KOPT-K1 (cell line): Measurements from ENCODE around the gene NFKBIA.

ENCODE experiments used
- H3K27ac ChIP-seq: fragments of 200-600 bp; sonication (generic); 2 replicates; pipeline ENCODE4 v1.5.1; 2016; ENCODE audit warnings: antibody characterized with exemption, mild to moderate bottlenecking, low read depth, low read length; ENCODE audit not compliant: poor library complexity, severe bottlenecking
- H3K36me3 ChIP-seq: fragments of 200-600 bp; sonication (generic); 2 replicates; pipeline ENCODE4 v1.5.1; 2017; ENCODE audit warnings: antibody characterized with exemption, mild to moderate bottlenecking, low read length, moderate library complexity; ENCODE audit not compliant: insufficient read depth
- H3K9me3 ChIP-seq: fragments of 200-600 bp; sonication (generic); 2 replicates; pipeline ENCODE4 v1.5.1; 2017; ENCODE audit warnings: antibody characterized with exemption, low read length, mild to moderate bottlenecking; ENCODE audit not compliant: insufficient read depth, poor library complexity, severe bottlenecking

The NFKBIA gene

DNA sequence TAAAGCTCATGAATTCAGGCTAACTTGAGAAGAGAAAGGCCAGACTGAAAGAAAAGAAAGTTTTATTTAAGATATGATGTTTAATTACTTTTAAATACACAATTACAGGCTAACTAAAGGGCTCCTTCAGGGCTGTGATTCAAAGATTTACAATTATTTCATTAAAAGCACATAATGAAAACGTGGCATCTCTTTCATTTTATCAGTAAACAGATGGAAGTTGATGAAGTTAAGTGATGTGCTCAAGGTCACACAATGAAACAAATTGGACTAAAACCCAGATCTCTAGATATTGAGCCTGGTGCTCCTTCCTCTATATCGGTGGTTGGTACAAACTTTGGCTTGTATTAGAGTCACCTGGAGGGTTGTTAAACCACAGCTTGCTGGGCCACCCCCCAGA, 13.5 kb upstream of the NFKBIA start:
- no peaks in the 10 kb centered on the region for H3K9me3 ChIP-seq
- no peak overlapping the region for H3K27ac ChIP-seq
- H3K36me3 ChIP-seq: no peaks in the 10 kb centered on the region

DNA sequence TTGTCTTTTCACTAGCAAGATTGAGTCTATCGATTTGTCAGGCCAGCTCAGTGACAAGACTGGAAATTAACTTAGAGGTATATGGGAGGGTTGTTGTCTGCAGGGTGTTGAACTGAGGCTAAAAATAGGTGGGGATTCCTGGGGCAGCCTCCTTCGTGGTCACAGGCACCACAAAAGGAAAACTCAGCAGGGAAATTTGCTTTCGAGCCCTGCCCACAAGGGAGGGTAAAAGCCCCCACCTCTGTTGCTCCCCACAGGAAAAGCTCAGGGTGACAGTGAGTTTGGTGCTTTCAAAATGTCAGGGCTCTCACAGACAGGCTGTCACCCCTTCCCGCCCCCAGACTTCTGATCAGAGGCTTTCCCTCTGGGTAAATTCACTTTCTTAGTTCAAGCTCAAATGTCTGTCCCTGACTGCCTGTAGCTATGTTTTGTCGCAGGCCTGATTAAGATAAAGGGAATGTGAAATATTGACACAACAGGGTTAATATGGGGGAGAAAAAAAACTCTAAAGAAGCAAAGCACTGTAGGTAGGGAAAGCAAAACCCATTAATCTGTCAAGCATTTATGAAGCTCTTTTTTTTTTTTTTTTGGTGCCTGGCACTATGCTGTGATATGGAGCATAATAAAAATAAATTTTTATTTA, 11.7 kb upstream of the NFKBIA start:
- Histone ChIP-seq H3K27ac (peak overlapping the region; percentile 48), H3K9me3 (no peaks in the 10 kb centered on the region), H3K36me3 (no peaks in the 10 kb centered on the region)

DNA sequence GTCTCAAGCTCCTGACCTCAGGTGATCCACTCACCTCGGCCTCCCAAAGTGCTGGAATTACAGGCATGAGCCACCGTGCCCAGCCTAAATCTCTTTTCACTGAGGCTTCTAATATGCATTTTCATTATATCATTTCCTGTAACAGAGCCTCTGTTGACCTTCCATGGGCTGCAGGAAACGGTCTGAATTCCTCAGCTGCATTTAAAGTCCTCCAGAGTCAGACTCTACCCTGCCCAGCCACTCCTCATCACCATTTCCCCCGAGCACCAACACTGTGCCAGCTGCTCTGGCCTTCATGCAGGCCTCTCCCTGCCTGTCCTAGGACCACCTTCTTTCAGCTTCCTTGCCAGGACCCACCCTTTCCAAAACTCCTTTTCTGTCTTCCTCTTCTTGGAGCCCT, 9.8 kb upstream of the NFKBIA start:
- no peaks in the 10 kb centered on the region for H3K36me3 ChIP-seq
- no peak overlapping the region for H3K27ac ChIP-seq
- no peaks in the 10 kb centered on the region for H3K9me3 ChIP-seq

DNA sequence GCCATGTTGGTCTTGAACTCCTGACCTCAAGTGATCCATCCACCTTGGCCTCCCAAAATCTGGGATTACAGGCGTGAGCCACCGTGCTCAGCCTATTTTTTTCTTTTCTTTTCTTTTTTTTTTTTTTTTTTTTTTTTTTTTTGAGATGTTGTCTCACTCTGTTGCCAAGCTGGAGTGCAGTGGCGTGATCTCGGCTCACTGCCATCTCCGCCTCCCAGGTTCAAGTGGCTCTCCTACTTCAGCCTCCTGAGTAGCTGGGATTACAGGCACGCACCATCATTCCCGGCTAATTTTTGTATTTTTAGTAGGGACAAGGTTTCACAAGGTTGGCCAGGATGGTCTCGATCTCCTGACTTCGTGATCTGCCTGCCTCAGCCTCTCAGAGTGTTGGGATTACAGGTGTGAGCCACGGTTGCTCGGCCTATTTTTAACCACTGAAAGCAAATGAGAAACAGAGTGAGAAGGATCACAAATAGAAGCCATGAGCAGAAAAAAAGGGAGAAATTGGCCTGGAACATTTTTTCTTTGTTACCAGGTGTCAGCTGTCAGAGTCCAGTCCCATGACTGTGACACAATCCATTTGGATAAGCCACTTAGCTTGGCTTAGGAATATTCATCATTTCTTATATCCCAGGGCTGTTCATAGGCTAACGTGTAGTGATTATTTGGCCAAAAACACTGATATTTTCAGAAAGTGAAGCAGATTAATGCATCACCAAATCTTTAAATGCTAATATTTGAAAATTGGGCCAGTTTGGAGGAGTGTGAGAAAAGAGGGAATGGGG, 7.9 kb upstream of the NFKBIA start:
- Histone ChIP-seq H3K36me3 (no peaks in the 10 kb centered on the region), H3K27ac (no peak overlapping the region), H3K9me3 (no peaks in the 10 kb centered on the region)

DNA sequence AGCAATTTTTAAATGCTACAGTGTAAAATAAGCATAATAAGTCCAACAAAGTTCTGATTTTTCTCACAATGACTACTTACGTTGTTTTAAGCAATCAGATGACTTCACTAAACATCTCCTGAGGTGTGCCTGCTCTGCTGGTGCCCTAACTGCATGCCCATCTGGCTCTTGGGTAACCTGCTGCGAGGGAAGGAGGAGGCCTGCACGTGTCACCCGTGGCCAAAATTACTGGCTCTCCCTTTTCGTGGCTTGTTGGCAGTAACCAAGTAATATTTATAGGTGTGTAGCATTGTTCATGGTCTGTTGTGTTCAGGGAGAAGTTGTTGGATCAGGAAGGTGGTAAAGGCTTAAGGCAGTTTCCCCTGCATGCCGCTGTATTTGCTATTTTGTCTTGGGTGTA, 6.3 kb upstream of the NFKBIA start:
- H3K36me3 ChIP-seq: no peaks in the 10 kb centered on the region
- no peak overlapping the region for H3K27ac ChIP-seq
- no peaks in the 10 kb centered on the region for H3K9me3 ChIP-seq

DNA sequence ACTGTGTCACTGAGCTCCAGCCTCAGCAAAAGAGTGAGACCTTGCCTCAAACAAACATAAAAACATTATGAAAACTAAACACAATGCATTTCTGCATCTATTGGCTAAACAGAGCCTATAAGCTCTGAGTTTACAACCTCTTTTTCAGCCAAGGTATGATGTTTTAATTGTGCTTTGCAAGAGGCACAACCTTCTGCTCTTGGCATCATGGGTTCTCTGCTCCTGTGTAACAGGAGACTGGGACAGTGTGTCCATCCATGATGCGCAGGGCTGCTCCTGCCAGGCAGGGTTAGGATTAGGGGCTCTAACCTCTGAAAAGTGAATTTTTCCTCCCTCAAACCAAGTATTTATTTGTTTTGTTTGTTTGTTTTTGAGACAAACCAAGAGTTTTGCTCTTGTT, 5.0 kb upstream of the NFKBIA start:
- no peaks in the 10 kb centered on the region for H3K9me3 ChIP-seq
- H3K36me3 ChIP-seq: no peaks in the 10 kb centered on the region
- H3K27ac ChIP-seq: no peak overlapping the region

DNA sequence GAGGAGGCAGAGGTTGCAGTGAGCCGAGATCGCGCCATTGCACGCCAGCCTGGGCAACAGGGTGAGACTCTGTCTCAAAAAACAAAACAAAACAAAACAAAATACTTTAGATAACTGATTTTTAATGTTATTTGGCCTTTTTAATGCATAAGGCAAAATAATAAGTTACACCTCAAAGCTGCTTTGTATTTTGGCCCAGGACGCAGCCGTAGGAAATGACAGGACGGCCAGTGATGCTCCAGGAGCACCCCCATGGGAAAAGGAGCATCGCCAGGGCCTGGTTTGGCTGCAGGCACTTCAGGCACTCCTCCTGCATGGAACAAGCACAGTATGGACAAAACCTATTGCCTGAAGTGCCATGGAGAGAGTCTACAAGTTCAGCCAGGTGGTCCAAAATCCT, 3.5 kb upstream of the NFKBIA start:
- no peaks in the 10 kb centered on the region for H3K9me3 ChIP-seq
- H3K27ac ChIP-seq: no peak overlapping the region
- H3K36me3 ChIP-seq: peaks cover 6% of the 10 kb centered on the region

DNA sequence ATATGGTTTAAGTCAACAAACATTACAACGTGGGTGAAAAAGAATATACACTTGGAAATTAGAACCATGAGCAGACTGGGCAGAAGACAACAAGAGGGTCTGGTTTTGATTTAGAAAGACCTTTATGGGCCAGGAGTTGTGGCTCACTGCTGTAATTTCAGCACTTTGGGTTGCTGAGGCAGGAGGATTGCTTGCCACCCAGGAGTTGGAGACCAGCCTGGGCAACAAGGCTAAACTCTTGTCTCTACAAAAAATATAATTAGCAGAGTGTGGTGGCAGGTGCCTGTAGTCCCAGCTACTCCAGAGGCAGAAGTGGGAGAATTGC, 2.7 kb upstream of the NFKBIA start:
- H3K36me3 ChIP-seq: peaks cover 13% of the 10 kb centered on the region
- H3K9me3 ChIP-seq: no peaks in the 10 kb centered on the region
- no peak overlapping the region for H3K27ac ChIP-seq

DNA sequence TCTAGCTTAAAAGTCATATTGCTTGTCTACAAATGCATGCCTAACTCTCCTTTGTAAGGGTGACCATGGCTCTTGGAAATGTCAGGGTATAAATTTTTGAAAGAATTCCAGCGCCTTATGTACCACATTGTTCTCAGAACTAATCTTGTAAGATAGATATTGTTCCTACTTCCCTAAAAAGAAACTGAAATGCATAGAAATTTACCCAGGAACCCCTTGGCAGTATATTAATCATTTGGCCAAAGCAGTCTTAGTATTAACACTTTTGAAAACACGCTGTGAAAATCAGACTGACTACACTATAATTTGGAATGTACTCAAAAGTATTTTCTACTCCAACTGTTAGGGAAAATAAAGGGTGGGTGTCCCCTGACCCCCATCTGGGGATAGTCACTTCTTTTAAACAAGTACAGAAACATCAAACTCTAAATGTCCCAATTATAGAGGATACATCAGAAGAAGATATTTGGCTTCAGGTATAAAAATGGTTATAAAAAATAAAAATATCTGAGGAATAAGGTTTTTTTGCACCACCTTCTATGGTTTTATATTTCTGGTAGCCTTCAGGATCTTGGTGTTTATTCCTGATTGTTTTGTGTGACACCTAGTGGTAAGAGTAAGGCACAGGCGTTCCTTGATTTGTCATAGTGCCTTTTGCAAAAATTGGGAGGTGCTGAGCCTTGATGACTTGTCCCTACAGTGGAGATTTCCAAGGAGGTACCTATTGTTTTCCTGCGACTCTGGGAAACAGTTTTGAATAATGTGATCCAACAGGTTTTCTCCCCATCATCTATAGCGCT, 2.2 kb upstream of the NFKBIA start:
- Histone ChIP-seq H3K9me3 (no peaks in the 10 kb centered on the region), H3K36me3 (peaks cover 19% of the 10 kb centered on the region), H3K27ac (no peak overlapping the region)

DNA sequence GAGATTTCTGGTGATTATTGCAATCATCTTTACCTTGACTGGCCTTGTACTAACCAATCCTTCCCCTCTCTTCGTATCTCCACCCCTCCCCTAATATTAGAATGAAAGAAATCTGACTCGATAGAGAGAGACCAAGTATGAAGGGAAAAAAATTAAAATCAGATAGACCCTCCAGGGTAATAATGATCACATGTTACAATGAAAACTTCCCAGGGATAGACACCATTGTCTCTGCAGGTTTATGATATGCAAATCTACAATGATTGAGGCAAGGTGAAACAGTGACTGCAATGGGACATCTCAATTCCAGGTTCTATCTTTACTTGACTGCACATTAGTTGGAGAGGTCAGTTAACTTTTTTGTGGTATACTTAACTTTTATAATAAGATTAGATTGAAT, 1.5 kb upstream of the NFKBIA start:
- Histone ChIP-seq H3K27ac (no peak overlapping the region), H3K36me3 (peaks cover 25% of the 10 kb centered on the region), H3K9me3 (no peaks in the 10 kb centered on the region)

DNA sequence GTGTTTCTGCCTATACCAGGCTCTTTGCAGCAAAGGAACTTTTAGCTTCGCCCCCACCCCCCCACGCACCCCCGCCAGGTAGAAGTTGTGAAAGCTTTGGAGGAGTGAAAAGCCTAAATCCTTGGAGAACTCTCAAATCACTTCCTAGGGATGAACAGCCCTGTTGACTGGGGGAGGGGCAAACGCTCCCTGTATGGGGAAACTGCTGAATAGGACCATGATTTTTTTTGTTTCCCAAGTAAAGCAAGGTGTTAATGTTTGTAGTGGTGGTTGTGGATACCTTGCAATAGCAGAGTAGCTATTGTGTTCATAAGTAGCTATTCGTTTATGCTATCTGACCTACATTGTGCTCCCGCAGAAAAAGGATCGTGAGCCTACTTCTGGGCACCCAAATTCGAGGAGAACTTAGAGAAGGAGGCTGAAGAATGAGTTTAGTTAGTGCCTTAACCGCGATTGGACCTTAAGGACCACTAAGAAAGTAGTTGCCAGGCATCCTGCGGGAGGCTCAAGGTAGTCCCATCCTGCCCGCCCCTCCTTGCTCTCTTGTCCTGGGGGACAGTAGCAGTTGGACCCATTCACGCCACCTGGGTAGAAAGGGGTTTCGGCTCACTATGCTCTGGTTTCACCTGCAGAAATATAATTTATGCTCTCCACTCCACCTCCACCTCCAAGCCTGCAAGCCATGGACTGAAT, 901 bp upstream of the NFKBIA start:
- Histone ChIP-seq H3K9me3 (no peaks in the 10 kb centered on the region), H3K27ac (peak overlapping the region; percentile 93), H3K36me3 (peaks cover 31% of the 10 kb centered on the region)

DNA sequence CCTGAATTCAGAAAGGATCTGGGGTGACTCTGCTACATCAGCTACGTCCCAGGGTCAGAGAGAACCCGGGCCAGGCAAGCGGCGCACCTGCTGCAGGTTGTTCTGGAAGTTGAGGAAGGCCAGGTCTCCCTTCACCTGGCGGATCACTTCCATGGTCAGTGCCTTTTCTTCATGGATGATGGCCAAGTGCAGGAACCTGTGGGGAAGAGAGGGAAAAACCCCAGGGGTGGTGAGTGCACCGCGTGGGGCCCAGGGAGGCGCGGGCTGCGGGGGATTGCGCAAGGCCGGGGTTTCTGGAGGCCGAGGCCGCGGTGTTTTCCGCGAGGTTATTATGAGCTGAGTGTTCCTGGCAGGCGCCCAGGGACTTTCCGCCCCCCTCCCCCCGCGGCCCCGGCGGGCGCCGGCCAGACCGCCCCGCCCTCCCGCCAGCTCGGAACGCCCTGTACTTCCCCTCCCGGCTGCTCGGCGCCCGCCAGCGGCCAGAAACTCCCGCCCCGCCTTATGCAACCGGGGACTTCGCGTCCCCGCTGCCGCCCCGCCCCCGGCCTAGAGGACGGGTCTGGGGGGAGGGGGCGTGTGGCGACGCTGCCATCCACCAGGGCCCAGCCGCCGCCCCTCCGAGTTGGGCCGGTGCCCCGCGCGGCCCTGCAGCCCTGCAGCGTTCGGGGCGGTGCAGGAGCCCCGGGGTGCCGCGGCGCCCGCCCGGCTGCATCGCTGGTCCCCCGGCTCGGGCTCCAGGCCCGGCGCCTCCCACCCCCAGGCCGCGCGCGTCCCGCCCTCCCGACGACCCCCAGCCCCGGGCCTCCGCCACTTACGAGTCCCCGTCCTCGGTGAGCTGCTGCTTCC, 723 bp downstream of the NFKBIA start:
- Histone ChIP-seq H3K36me3 (peaks cover 37% of the 10 kb centered on the region), H3K27ac (peak overlapping the region; percentile 93)

DNA sequence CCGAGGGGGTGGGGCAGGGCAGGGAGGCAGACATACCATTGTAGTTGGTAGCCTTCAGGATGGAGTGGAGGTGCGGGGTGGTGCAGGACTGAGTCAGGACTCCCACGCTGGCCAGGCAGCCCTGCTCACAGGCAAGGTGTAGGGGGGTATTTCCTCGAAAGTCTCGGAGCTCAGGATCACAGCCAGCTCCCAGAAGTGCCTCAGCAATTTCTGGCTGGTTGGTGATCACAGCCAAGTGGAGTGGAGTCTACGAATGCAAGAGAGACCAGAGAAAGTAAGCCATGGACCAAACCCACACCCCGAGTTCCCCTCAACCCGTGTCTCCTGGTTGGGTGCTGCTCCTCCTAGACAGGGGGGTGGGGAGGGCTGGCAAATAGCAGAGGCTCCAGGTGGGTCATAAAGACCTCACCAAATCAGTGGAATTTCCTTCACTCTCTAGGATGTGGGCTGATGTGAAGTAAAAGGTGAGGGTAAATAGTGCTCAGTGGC, 1.4 kb downstream of the NFKBIA start:
- Histone ChIP-seq H3K36me3 (peaks cover 37% of the 10 kb centered on the region), H3K27ac (peak overlapping the region; percentile 93), H3K9me3 (no peaks in the 10 kb centered on the region)

More for the DNA sequence above, 723 bp downstream of the NFKBIA start:
- no peaks in the 10 kb centered on the region for H3K9me3 ChIP-seq
